ENCODE results near the gene PPP4R2. TPM values are rescaled to one million over a fixed set of nuclear protein-coding genes. Genes with fewer than 3 reads are reported as not detected.
A peak's percentile ranks its signal among the peaks of the same experiment; 100 is the strongest.

The PPP4R2 gene
- total RNA-seq, 1 donor from 2014 or later: 65.7 TPM

- H3K36me3 ChIP-seq: no peaks in the 10 kb centered on the region
- no peaks in the 10 kb centered on the region for H3K27me3 ChIP-seq
- H3K9me3 ChIP-seq: no peaks in the 10 kb centered on the region
- TF ChIP-seq, protein P1, sequence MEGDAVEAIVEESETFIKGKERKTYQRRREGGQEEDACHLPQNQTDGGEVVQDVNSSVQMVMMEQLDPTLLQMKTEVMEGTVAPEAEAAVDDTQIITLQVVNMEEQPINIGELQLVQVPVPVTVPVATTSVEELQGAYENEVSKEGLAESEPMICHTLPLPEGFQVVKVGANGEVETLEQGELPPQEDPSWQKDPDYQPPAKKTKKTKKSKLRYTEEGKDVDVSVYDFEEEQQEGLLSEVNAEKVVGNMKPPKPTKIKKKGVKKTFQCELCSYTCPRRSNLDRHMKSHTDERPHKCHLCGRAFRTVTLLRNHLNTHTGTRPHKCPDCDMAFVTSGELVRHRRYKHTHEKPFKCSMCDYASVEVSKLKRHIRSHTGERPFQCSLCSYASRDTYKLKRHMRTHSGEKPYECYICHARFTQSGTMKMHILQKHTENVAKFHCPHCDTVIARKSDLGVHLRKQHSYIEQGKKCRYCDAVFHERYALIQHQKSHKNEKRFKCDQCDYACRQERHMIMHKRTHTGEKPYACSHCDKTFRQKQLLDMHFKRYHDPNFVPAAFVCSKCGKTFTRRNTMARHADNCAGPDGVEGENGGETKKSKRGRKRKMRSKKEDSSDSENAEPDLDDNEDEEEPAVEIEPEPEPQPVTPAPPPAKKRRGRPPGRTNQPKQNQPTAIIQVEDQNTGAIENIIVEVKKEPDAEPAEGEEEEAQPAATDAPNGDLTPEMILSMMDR (IDR thresholded peaks at IDR 0.05): no peak
- no peak overlapping the region for H3K4me3 ChIP-seq
- H3K4me1 ChIP-seq: peaks cover 24% of the 10 kb centered on the region
- H3K27ac ChIP-seq: no peak overlapping the region
- ATAC-seq (no peak), DNase-seq (no peak)
- intact Hi-C loops (cut with DNase I): no loop called here
Measured at GRCh38 chr3:73026760-73027113, 30.1 kb downstream of the PPP4R2 start.

DNA sequence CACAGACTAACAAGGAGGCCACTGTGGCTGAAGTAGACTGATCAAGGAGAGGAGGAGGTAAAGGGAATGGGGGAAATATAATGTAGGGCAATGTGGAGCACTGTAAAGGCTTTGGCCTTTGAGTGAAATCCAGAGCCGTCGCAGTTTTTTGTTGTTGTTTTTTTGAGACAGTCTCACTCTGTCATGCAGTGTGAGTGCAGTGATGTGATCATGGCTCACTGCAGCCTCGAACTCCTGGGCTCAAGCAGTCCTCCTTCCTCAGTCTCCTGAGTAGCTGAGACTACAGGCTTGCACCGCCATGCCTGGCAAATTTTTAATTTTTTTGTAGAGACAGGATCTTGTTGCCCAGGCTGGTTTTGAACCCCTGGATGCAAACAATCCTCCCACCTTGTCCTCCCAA, 32.2 kb downstream of the PPP4R2 start:
- intact Hi-C loops (cut with DNase I): no loop called here
- H3K4me1 ChIP-seq: peaks cover 24% of the 10 kb centered on the region

GRCh38 chr3:73029321-73029796, 32.7 kb downstream of the PPP4R2 start:
- ATAC-seq (peak; percentile 45), DNase-seq (no peak)
- peaks cover 22% of the 10 kb centered on the region for H3K4me1 ChIP-seq
- no peaks in the 10 kb centered on the region for H3K36me3 ChIP-seq
- H3K27ac ChIP-seq: no peak overlapping the region
- intact Hi-C loops (cut with DNase I): no loop called here
- H3K9me3 ChIP-seq: no peaks in the 10 kb centered on the region
- H3K4me3 ChIP-seq: no peak overlapping the region
- TF ChIP-seq, protein P1 (IDR thresholded peaks at IDR 0.05): no peak
- H3K27me3 ChIP-seq: no peaks in the 10 kb centered on the region

More for the DNA sequence above, 32.2 kb downstream of the PPP4R2 start:
- no peak for DNase-seq
- Histone ChIP-seq H3K4me3 (no peak overlapping the region), H3K27me3 (no peaks in the 10 kb centered on the region), H3K36me3 (no peaks in the 10 kb centered on the region), H3K27ac (no peak overlapping the region), H3K9me3 (no peaks in the 10 kb centered on the region)
- TF ChIP-seq, protein P1 (IDR thresholded peaks at IDR 0.05): no peak
- no peak for ATAC-seq

GRCh38 chr3:73030073-73030597, 33.5 kb downstream of the PPP4R2 start:
- H3K27me3 ChIP-seq: no peaks in the 10 kb centered on the region

DNA sequence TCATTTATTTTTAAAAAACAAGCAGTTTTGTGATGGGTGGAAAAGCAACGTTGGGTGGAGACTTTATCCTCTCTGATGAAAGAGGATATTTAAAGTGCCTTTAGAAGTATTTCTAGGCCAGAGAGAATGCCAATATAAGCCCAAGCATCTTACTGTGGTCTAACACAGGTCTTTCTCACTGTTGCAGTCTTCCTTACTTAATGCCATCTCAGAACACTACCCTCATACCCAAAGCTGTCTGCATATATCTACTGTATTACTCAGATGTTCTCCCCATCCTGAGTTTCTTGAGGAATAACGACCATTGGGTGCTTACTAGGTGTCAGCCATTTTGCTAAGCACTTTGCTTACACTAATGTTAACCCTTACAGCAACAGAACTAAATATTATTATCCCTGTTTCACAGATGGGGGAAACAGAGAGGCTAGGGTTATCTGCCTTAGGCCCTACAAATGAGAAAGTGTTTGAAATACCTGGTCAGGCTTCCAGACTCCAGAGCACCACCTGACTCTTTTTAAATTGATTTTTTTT, 35.0 kb downstream of the PPP4R2 start:
- H3K4me1 ChIP-seq: peaks cover 21% of the 10 kb centered on the region
- TF ChIP-seq, protein P1 (IDR thresholded peaks at IDR 0.05): no peak
- intact Hi-C loops (cut with DNase I): no loop called here
- H3K27me3 ChIP-seq: no peaks in the 10 kb centered on the region
- DNase-seq (no peak), ATAC-seq (no peak)
- no peaks in the 10 kb centered on the region for H3K9me3 ChIP-seq
- no peak overlapping the region for H3K27ac ChIP-seq
- H3K4me3 ChIP-seq: no peak overlapping the region
- H3K36me3 ChIP-seq: no peaks in the 10 kb centered on the region

More at GRCh38 chr3:73030073-73030597, 33.5 kb downstream of the PPP4R2 start:
- H3K4me3 ChIP-seq: no peak overlapping the region
- intact Hi-C loops (cut with DNase I): no loop called here
- TF ChIP-seq, protein P1 (IDR thresholded peaks at IDR 0.05): no peak
- ATAC-seq: no peak
- no peaks in the 10 kb centered on the region for H3K36me3 ChIP-seq
- H3K27ac ChIP-seq: no peak overlapping the region
- peaks cover 17% of the 10 kb centered on the region for H3K4me1 ChIP-seq
- H3K9me3 ChIP-seq: no peaks in the 10 kb centered on the region
- no peak for DNase-seq

All from upper lobe of right lung (tissue), 1 donor.